ENCODE measurements around the gene KIF19.

Gene KIF19

DNA sequence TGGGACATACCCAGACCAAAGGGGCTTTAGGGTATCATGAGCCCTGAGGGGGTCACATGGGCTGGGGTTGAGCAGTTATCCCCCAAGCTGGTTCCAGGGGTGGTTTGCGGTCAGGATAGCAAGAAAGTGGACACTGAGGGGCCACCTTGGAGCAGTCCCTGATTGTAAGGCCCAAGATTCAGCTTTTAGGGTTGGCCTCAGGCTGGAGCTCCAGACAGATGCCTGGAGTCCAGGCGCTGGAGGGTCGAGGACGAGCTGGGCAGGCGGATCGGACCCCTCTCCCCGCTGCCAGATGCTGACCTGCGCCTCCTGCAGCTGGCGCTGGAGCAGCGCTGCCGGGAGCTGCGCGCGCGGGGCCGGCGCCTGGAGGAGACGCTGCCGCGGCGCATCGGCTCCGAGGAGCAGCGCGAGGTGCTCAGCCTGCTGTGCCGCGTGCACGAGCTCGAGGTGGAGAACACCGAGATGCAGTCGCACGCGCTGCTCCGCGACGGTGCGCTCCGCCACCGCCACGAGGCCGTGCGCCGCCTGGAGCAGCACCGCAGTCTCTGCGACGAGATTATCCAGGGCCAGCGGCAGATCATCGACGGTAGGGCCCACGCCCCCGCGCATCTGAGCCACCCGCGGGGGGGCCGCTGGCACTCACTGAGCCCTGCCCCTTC lies 25.7 kb downstream of the KIF19 start:
- TF ChIP-seq, protein P1, sequence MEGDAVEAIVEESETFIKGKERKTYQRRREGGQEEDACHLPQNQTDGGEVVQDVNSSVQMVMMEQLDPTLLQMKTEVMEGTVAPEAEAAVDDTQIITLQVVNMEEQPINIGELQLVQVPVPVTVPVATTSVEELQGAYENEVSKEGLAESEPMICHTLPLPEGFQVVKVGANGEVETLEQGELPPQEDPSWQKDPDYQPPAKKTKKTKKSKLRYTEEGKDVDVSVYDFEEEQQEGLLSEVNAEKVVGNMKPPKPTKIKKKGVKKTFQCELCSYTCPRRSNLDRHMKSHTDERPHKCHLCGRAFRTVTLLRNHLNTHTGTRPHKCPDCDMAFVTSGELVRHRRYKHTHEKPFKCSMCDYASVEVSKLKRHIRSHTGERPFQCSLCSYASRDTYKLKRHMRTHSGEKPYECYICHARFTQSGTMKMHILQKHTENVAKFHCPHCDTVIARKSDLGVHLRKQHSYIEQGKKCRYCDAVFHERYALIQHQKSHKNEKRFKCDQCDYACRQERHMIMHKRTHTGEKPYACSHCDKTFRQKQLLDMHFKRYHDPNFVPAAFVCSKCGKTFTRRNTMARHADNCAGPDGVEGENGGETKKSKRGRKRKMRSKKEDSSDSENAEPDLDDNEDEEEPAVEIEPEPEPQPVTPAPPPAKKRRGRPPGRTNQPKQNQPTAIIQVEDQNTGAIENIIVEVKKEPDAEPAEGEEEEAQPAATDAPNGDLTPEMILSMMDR (IDR thresholded peaks at IDR 0.05; ENCODE audit: low read depth, low read length, missing control alignments) = no peak
- no peak overlapping the region for H3K4me3 ChIP-seq (ENCODE audit: low read depth, low read length)
- DNase-seq (ENCODE audit: low read depth) = no peak

DNA sequence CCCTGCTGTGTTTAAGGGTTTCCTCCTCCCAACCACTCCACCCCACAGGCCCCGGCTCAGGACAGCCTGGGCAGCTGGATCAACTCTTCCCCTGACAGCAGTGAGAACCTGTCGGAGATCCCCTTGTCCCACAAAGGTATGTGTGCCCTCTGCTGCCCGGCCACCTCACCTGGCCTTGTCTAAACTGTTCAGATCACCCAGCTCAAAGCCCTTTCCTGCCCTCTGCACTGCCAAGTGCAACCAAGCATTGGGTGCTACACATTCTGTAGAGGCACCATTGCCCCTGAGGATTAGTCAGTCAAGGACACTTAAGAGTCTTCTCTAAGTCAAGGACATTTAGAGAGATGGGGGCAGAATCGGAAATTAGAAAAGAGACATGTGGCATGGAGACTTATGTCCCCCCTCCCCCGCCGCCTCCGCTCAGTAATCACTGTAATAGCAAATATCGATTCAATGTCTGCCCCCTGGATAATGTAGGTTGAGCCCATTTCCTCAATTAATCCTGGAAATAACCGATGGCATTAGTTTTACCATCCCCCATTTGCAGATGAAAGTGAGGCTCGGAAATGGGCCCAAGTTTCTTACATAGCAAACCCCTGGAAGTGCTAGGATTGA lies 27.5 kb downstream of the KIF19 start:
- TF ChIP-seq, protein P1 (IDR thresholded peaks at IDR 0.05; ENCODE audit: low read depth, low read length, missing control alignments) = no peak
- no peak overlapping the region for H3K4me3 ChIP-seq (ENCODE audit: low read depth, low read length)
- no peak for DNase-seq (ENCODE audit: low read depth)

DNA sequence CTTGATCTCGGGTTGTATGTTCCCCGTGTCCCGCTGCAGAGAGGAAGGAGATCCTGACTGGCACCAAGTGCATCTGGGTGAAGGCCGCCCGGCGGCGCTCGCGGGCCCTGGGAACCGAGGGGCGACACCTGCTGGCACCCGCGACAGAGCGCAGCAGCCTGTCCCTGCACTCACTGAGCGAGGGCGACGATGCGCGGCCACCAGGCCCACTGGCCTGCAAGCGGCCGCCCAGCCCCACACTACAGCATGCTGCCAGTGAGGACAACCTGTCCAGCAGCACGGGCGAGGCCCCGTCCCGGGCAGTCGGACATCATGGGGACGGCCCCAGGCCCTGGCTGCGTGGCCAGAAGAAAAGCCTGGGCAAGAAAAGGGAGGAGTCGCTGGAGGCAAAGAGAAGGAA lies 28.1 kb downstream of the KIF19 start:
- TF ChIP-seq, protein P1 (IDR thresholded peaks at IDR 0.05; ENCODE audit: low read depth, low read length, missing control alignments) = peak; percentile 95
- no peak for DNase-seq (ENCODE audit: low read depth)
- no peak overlapping the region for H3K4me3 ChIP-seq (ENCODE audit: low read depth, low read length)

DNA sequence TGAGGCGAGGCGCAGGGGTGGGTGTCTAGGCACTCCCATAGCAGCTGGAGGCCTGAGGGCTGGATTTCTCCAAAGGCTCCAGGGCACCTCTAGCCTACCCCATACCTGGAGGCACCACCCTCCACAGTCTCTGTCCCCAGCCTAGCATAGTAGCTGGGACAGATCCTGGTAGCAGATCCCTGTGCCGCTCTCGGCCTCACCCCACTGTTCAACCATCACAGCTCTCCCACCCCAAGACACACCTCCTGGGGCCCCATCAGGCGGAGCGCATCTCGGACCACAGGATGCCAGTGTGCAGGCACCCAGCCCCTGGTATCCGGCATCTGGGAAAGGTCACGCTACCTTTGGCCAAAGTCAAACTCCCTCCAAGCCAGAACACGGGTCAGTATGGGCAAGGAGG lies 28.5 kb downstream of the KIF19 start:
- H3K4me3 ChIP-seq (ENCODE audit: low read depth, low read length) = no peak overlapping the region
- no peak for DNase-seq (ENCODE audit: low read depth)
- TF ChIP-seq, protein P1 (IDR thresholded peaks at IDR 0.05; ENCODE audit: low read depth, low read length, missing control alignments) = no peak

DNA sequence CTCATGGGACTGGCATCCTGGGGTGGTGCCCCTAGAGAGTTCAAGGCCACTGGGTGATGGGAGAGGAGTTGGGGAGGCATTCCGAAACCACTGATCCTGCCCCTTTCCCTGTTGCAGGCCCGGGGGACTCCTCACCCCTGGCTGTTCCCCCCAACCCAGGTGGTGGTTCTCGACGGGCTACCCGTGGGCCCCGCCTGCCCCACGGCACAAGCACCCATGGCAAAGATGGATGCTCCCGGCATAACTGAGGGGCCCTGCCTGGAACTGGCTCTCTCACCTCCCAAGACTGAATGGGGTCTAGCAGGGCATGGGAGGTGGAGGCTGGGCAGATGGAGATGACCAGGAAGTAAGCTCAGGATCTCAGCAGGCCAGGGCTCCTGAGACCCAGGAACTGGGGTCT lies 29.0 kb downstream of the KIF19 start:
- TF ChIP-seq, protein P1 (IDR thresholded peaks at IDR 0.05; ENCODE audit: low read depth, low read length, missing control alignments) = no peak
- DNase-seq (ENCODE audit: low read depth) = no peak
- H3K4me3 ChIP-seq (ENCODE audit: low read depth, low read length) = no peak overlapping the region

DNA sequence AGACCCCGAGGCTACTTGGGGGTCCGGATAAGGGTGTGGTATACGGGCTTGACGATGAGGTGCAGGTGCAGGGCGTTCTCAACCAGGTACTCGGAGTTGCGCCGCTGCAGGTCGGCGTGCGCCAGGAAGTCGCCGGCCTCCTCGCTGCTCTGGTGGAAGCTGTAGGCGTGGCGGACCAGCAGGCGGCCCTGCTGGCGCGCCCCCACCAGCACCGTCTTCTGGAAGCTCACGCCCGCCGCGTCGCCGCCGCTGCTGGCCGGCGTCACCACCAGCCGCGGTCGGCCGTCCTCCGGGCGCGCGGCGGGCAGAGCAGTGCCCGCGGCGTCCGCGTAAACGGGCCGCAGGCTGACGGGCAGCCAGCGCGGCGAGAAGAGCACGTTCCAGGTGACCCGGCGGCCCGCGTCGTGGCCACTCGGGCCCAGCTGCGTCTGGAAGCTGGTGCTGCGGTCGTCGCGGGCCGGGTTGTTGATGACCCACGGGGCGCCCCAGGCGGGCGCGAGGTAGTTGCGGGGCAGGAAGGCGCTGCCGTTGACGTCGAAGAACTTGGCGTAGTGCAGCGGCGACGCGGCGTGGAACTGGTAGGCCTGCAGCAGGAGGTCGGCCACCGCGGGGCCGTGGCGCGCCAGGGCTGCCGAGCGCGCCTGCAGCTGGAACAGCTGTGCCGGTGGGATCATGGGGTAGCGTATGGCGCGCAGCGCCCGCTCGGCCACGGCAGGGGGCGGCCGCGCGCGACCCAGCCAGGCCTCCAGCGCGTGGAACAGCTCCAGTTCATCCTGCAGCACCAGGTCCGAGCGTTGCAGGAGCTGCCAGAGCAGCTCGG lies 30.8 kb downstream of the KIF19 start:
- TF ChIP-seq, protein P1 (IDR thresholded peaks at IDR 0.05; ENCODE audit: low read depth, low read length, missing control alignments) = no peak
- DNase-seq (ENCODE audit: low read depth) = no peak
- H3K4me3 ChIP-seq (ENCODE audit: low read depth, low read length) = no peak overlapping the region

Data from GM12864 (cell line).